Right lobe of liver (tissue), 4 donors: ENCODE results near the gene PPEF1.

Experiments used
- CTCF ChIP-seq, 4 donors: fragments of 200-600 bp in 3 of 4; fragments of 450-650 bp in 1 of 4; IDR thresholded peaks; one replicate each; pipeline versions ENCODE4 v1.5.1 to v1.8.0; 2016 to 2022; ENCODE audit warnings: antibody characterized with exemption in 4 of 4, mild to moderate bottlenecking in 2 of 4
- POLR2A ChIP-seq: fragments of 450-650 bp; IDR thresholded peaks from one replicate; pipeline ENCODE4 v1.6.1; 2017; ENCODE audit warnings: antibody characterized with exemption, mild to moderate bottlenecking
- donor health status: DM: no; HTN: no; CAD: no.
- donor health status: DM: no; HTN: no; CAD: no.
- donor health status: DM: no; HTN: yes; CAD: no.

DNA sequence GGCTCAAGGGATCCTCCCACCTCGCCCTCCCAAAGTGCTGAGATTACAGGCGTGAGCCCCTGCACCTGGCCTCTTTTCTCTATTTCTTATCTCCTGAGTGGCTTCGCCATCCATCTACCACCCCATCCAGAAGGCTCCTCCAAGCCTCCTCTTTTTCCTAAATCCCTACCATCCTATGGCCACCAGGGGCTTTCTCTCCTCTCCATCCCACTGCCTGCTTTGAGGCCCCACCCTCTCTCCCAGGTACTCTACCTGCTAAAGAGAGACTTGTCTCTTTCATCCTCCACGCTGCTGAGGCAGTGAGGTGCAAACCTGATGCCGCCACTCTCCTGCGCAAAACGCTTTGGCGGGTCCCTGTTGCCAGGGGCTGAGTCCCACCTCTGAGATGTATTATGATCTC, 42.5 kb upstream of the PPEF1 start:
- TF ChIP-seq POLR2A (no peak), CTCF (IDR thresholded peaks at IDR 0.05) (no peak)
